G401 (cell line): Measurements from ENCODE around the gene STX16. TPM values are rescaled to one million over a fixed set of nuclear protein-coding genes. Genes with fewer than 3 reads are reported as not detected.

Source experiments
- DNase-seq: peaks from one replicate; pipeline ENCODE4 v3.0.0-alpha.2; 2015; ENCODE audit warnings: low spot score
- in situ Hi-C: cut with HindIII; loops from 2 replicates; pipeline ENCODE4 v1.10.0; 2016; ENCODE audit warnings: low sequenced_read_pairs, mixed read lengths
- total RNA-seq: library from RNA; depleted of rRNA; stranded (reverse); fragments of >200 nt; shearing (Covaris generic); gene quantifications from 2 replicates; pipeline ENCODE4 v1.2.3, GENCODE V29; 2014

STX16 gene
- total RNA-seq, 1 experiment from 2014 or later: 32.3 TPM

- in situ Hi-C loops: no loop called here
- DNase-seq: no peak
Observed at GRCh38 chr20:58702859-58703648, 52.0 kb downstream of the STX16 start.

GRCh38 chr20:58703765-58704371 is 52.8 kb downstream of the STX16 start:
- in situ Hi-C loops: no loop called here
- DNase-seq: no peak

- peak; percentile 19 for DNase-seq
- in situ Hi-C loops: no loop called here
Observed at GRCh38 chr20:58705208-58705926, 54.3 kb downstream of the STX16 start.

GRCh38 chr20:58706150-58706892 is 55.2 kb downstream of the STX16 start:
- in situ Hi-C loops: no loop called here
- DNase-seq: no peak

- no peak for DNase-seq
- in situ Hi-C loops: no loop called here
Observed at GRCh38 chr20:58706975-58707681, 56.0 kb downstream of the STX16 start.

- in situ Hi-C loops: no loop called here
- DNase-seq: no peak
Observed at GRCh38 chr20:58707770-58708169, 56.7 kb downstream of the STX16 start.

GRCh38 chr20:58708246-58708931 is 57.3 kb downstream of the STX16 start:
- in situ Hi-C loops: no loop called here
- no peak for DNase-seq

GRCh38 chr20:58709013-58709702 is 58.1 kb downstream of the STX16 start:
- in situ Hi-C loops: no loop called here
- DNase-seq: no peak

GRCh38 chr20:58709703-58710039 is 58.6 kb downstream of the STX16 start:
- in situ Hi-C loops: no loop called here
- no peak for DNase-seq

GRCh38 chr20:58710481-58711265 is 59.6 kb downstream of the STX16 start:
- no peak for DNase-seq
- in situ Hi-C loops: no loop called here

GRCh38 chr20:58711266-58712051 is 60.4 kb downstream of the STX16 start:
- in situ Hi-C loops: no loop called here
- DNase-seq: no peak

GRCh38 chr20:58712151-58712791 is 61.2 kb downstream of the STX16 start:
- DNase-seq: no peak
- in situ Hi-C loops: no loop called here

GRCh38 chr20:58712806-58713731 is 62.0 kb downstream of the STX16 start:
- in situ Hi-C loops: no loop called here
- no peak for DNase-seq

GRCh38 chr20:58713801-58714339 is 62.8 kb downstream of the STX16 start:
- no peak for DNase-seq
- in situ Hi-C loops: no loop called here
